ENCODE data around the gene EPHB2. TPM values are rescaled to one million over a fixed set of nuclear protein-coding genes. Genes with fewer than 3 reads are reported as not detected.
"Not testable (repeated sequence)": the region's sequence is repeated elsewhere in the genome, so short reads cannot be mapped to it uniquely, and the experiment has no call there.

EPHB2 gene
- total RNA-seq, 2 donors from 2014 or later = not detected

- Mint-ChIP-seq H3K9me3 (no peaks in the 10 kb centered on the region), H3K27me3 (peaks cover 9 to 10% of the 10 kb centered on the region in 2 donors), H3K27ac (no peak overlapping the region), H3K36me3 (no peaks in the 10 kb centered on the region), H3K4me1 (ENCODE audit: low read depth in 2 of 2) (no peaks in the 10 kb centered on the region), H3K4me3 (no peak overlapping the region)
- DNase-seq (ENCODE audit: low spot score) = no peak
- ATAC-seq = no peak
These were observed 116.3 kb downstream of the EPHB2 start for GRCh38 chr1:22826604-22827580.

GRCh38 chr1:22827666-22828483, 117.2 kb downstream of the EPHB2 start:
- H3K4me1 Mint-ChIP-seq (ENCODE audit: low read depth in 2 of 2) = no peaks in the 10 kb centered on the region
- no peaks in the 10 kb centered on the region for H3K9me3 Mint-ChIP-seq
- DNase-seq (ENCODE audit: low spot score) (no peak), ATAC-seq (no peak)
- H3K36me3 Mint-ChIP-seq = no peaks in the 10 kb centered on the region
- H3K4me3 Mint-ChIP-seq = no peak overlapping the region
- H3K27ac Mint-ChIP-seq = no peak overlapping the region
- H3K27me3 Mint-ChIP-seq = peaks cover 9 to 10% of the 10 kb centered on the region in 2 donors

DNA sequence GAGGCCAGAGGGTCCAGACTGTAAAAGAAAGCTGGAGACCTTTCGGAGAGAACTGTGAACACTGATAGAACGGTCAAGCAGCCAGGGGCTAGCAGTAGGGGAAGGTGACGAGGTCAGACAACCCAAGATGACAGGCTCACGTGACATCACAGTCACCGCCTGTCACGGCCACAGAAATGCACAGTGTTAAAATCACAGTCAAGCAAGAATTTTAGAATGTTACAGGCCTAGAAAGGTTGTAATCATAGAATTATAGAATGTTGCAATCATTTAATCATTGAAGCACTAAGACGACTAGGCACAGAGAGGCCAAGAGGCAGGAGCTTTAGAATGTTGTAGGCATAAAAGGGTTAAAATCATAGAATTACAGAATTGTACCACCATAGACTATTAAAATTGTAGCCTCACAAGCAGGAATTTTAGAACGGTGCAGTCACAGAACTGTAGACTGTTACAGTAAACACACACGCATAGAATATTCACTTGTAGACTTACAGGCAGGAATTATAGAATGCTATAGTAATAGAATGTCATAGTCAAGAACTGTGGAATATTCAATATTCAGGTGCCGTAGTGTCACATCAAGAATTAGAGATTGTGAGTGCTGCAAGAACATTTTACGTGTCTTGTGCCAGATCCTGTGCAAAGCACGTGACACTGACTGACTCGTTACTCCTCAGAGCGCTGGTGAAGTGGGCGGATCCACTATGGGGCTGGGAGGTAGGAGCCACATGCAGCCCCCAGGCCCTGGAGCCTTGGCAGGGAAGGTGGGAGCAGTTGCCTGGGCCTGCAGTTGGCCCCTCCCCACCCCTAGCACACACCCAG, 118.1 kb downstream of the EPHB2 start:
- Mint-ChIP-seq H3K4me1 (ENCODE audit: low read depth in 2 of 2) (no peaks in the 10 kb centered on the region), H3K27me3 (peaks cover 7 to 10% of the 10 kb centered on the region in 2 donors), H3K36me3 (no peaks in the 10 kb centered on the region)

DNA sequence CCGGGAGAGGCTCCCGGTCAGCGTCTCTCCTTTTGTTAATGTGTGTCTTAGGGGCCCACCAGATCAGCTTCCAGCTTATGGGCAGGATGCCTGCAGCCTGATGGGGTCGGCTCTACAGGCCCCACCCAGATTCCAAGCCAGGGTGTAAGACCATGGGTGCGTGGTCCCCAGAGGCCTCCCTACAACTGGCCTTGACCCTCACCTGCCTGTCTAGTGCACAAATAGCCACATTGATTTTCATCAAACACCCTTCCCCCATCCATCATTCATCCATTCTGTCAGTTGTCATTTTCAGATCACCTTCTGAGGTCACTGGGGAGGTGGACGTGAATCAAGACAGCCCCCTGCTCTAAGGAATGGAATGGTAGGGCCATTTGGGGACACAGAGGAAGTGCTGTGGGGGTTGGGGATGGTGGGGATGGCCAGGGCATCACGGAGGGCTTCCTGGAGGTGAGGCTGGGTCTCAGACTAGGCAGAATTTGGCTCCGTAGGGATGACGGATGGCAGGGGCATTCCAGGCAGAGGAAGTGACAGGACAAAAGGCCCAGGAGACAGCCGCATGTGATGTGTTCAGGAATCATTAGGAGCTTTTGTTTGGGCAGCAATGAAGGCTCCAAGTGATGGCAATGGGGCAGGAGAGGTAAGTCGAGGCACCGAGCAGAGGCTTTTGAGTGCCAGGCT, 118.8 kb downstream of the EPHB2 start:
- H3K36me3 Mint-ChIP-seq = no peaks in the 10 kb centered on the region
- no peaks in the 10 kb centered on the region for H3K9me3 Mint-ChIP-seq
- ATAC-seq (no peak), DNase-seq (ENCODE audit: low spot score) (no peak)
- peaks cover 0 to 6% of the 10 kb centered on the region in 2 donors for H3K27me3 Mint-ChIP-seq
- H3K27ac Mint-ChIP-seq = no peak overlapping the region
- no peaks in the 10 kb centered on the region for H3K4me1 Mint-ChIP-seq (ENCODE audit: low read depth in 2 of 2)
- H3K4me3 Mint-ChIP-seq = no peak overlapping the region

More for the DNA sequence above, 118.1 kb downstream of the EPHB2 start:
- H3K9me3 Mint-ChIP-seq = no peaks in the 10 kb centered on the region
- DNase-seq (ENCODE audit: low spot score) = no peak
- no peak overlapping the region for H3K4me3 Mint-ChIP-seq
- H3K27ac Mint-ChIP-seq = no peak overlapping the region
- no peak for ATAC-seq

DNA sequence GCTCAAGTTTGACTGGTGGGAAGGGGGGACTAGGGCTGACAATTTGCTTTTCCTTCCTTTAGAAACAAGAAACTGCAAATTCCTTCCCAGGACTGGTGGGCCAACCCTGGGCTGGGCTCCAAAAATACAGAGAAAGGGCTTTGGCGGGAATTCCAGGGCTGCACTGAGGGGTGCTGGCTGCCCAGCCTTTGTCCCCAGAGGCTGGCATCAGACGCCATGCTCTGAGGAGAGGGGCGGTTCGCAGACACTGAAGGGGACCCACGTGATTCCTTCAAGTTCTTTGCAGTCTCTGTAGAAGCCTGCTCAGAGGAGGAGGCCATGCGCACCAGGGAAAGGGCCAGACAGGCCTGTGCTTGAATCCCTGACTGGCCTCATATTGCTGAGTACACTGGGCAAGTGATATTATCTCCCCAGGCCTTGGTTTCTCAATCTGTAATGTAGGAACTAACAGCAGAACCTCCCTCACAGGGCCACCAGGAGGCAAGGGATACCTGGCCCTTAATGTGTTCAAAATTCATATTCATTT, 119.5 kb downstream of the EPHB2 start:
- Mint-ChIP-seq H3K27ac (no peak overlapping the region), H3K36me3 (no peaks in the 10 kb centered on the region), H3K4me3 (no peak overlapping the region), H3K4me1 (ENCODE audit: low read depth in 2 of 2) (no peaks in the 10 kb centered on the region), H3K9me3 (no peaks in the 10 kb centered on the region), H3K27me3 (peaks cover 0 to 6% of the 10 kb centered on the region in 2 donors)
- DNase-seq (ENCODE audit: low spot score) (no peak), ATAC-seq (no peak)

GRCh38 chr1:22830757-22831340, 120.2 kb downstream of the EPHB2 start:
- H3K27ac Mint-ChIP-seq = no peak overlapping the region
- H3K36me3 Mint-ChIP-seq = no peaks in the 10 kb centered on the region
- no peaks in the 10 kb centered on the region for H3K9me3 Mint-ChIP-seq
- H3K27me3 Mint-ChIP-seq = peaks cover 0 to 4% of the 10 kb centered on the region in 2 donors
- H3K4me3 Mint-ChIP-seq = no peak overlapping the region
- no peak for ATAC-seq
- no peak for DNase-seq (ENCODE audit: low spot score)
- H3K4me1 Mint-ChIP-seq (ENCODE audit: low read depth in 2 of 2) = no peaks in the 10 kb centered on the region

GRCh38 chr1:22831729-22832413, 121.2 kb downstream of the EPHB2 start:
- ATAC-seq (peak in 1 of 2 donors; percentile 67), DNase-seq (ENCODE audit: low spot score) (no peak)

GRCh38 chr1:22832414-22832786, 121.8 kb downstream of the EPHB2 start:
- no peak for DNase-seq (ENCODE audit: low spot score)
- Mint-ChIP-seq H3K9me3 (no peaks in the 10 kb centered on the region), H3K4me3 (no peak overlapping the region), H3K27ac (no peak overlapping the region), H3K36me3 (no peaks in the 10 kb centered on the region), H3K27me3 (peaks cover 0 to 6% of the 10 kb centered on the region in 2 donors), H3K4me1 (ENCODE audit: low read depth in 2 of 2) (no peaks in the 10 kb centered on the region)
- no peak for ATAC-seq

More at GRCh38 chr1:22831729-22832413, 121.2 kb downstream of the EPHB2 start:
- Mint-ChIP-seq H3K4me1 (ENCODE audit: low read depth in 2 of 2) (no peaks in the 10 kb centered on the region), H3K36me3 (no peaks in the 10 kb centered on the region), H3K4me3 (no peak overlapping the region), H3K9me3 (no peaks in the 10 kb centered on the region), H3K27me3 (peaks cover 0 to 6% of the 10 kb centered on the region in 2 donors), H3K27ac (no peak overlapping the region)

- no peak overlapping the region for H3K4me3 Mint-ChIP-seq
- H3K9me3 Mint-ChIP-seq = no peaks in the 10 kb centered on the region
- no peak for DNase-seq (ENCODE audit: low spot score)
- H3K4me1 Mint-ChIP-seq (ENCODE audit: low read depth in 2 of 2) = no peaks in the 10 kb centered on the region
- no peak for ATAC-seq
- H3K27ac Mint-ChIP-seq = no peak overlapping the region
- peaks cover 0 to 6% of the 10 kb centered on the region in 2 donors for H3K27me3 Mint-ChIP-seq
- H3K36me3 Mint-ChIP-seq = no peaks in the 10 kb centered on the region
These were observed 123.1 kb downstream of the EPHB2 start for GRCh38 chr1:22833699-22834098.

DNA sequence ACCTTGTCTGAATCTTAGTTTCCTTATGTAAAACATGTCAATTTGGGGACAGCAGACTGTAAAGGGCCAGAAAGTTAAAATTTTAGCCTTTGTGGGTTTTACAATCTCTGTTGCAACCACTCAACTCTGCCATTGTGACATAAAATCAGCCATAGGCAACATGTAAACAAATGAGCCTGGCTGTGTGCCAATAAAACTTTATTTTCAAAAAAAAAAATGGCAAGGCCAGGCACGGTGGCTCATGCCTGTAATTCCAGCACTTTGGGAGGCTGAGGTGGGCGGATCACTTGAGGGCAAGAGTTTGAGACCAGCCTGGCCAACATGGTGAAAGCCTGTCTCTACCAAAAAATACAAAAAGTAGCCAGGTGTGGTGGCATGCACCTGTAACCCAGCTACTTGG, 123.8 kb downstream of the EPHB2 start:
- not testable (repeated sequence) for DNase-seq (ENCODE audit: low spot score); H3K9me3 Mint-ChIP-seq; H3K36me3 Mint-ChIP-seq; H3K4me3 Mint-ChIP-seq; H3K4me1 Mint-ChIP-seq (ENCODE audit: low read depth in 2 of 2); H3K27me3 Mint-ChIP-seq; H3K27ac Mint-ChIP-seq; ATAC-seq

DNA sequence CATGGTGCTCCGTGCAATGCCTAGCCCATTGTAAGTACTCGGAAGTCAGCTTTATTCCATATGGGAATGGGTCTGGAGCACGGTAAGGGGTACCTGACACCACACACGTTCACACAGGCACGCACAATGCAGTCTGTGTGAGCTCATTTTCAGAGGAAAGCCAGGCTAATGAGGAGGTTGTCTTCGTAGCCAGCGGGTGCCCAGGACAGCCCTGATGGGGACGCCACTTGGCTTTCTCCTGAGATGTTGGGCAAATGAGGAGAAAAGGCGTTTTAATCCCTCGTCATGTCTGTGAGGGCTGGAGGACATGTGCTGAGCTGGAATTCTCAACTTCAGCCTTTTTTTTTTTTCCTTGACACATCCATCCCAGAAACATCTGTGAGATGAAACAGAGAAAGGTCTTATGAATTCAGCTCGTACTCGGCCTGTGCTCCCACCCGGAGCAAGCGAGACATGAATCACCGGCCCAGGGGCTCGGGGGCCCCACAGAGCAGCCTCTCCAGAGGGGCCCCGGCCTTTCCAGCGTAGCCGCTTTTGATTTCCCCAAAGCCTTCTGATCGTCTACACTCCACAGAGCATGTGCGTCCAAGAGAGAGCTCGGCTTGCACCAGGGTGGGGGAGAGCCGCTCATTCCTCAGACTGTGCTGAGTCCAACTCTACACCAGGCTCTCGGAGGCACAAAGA, 125.1 kb downstream of the EPHB2 start:
- H3K27me3 Mint-ChIP-seq = peaks cover 4 to 14% of the 10 kb centered on the region in 2 donors
- H3K36me3 Mint-ChIP-seq = no peaks in the 10 kb centered on the region
- no peak for DNase-seq (ENCODE audit: low spot score)
- no peak overlapping the region for H3K27ac Mint-ChIP-seq
- no peak for ATAC-seq
- no peaks in the 10 kb centered on the region for H3K4me1 Mint-ChIP-seq (ENCODE audit: low read depth in 2 of 2)
- no peak overlapping the region for H3K4me3 Mint-ChIP-seq
- no peaks in the 10 kb centered on the region for H3K9me3 Mint-ChIP-seq

DNA sequence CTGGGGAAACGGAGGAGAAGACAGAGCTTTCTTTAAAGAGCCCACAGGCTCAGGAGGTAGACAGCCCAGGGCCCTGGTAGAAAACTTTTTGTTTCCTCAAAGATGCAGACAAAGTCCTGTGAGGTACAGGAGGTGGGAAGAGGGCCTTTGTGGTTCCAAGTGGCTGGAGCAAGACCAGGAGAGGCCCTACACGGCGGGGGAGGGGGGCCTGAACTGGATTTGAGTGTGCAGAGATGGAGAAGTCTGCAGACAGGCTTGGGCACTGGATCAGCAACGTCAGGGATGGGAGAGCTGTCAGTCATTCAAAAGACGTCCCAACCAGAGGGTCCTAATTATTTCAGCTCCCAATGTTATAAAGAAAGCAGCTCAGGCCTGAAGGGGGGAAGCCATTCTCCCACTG, 126.2 kb downstream of the EPHB2 start:
- H3K4me3 Mint-ChIP-seq = no peak overlapping the region
- H3K27ac Mint-ChIP-seq = no peak overlapping the region
- no peaks in the 10 kb centered on the region for H3K36me3 Mint-ChIP-seq
- DNase-seq (ENCODE audit: low spot score) (no peak), ATAC-seq (no peak)
- H3K9me3 Mint-ChIP-seq = no peaks in the 10 kb centered on the region
- no peaks in the 10 kb centered on the region for H3K4me1 Mint-ChIP-seq (ENCODE audit: low read depth in 2 of 2)
- H3K27me3 Mint-ChIP-seq = peaks cover 8 to 14% of the 10 kb centered on the region in 2 donors
